T1000 (cell line): ENCODE measurements around the gene ZNF594.
"Not testable (repeated sequence)": the region's sequence is repeated elsewhere in the genome, so short reads cannot be mapped to it uniquely, and the experiment has no call there.

Experiments
- DNase-seq: peaks from one replicate; lab custom pipeline; 2025; ENCODE audit warnings: mixed read lengths; lab: John Stamatoyannopoulos, UW

ZNF594 gene

GRCh38 chr17:5191541-5192417 is at the start of gene ZNF594:
Gene ZNF594, minus strand, starts transcription at chr17:5191868. Its CDS starts 7,612 bp downstream, at chr17:5184256.
- peak; percentile 97 for DNase-seq

- not testable (repeated sequence) for DNase-seq
Observed at GRCh38 chr17:5239769-5240168, 48.1 kb upstream of the ZNF594 start.

- DNase-seq: no peak
Observed at GRCh38 chr17:5238333-5238732, 46.7 kb upstream of the ZNF594 start.

- DNase-seq: no peak
Observed at GRCh38 chr17:5237541-5238016, 45.9 kb upstream of the ZNF594 start.

- no peak for DNase-seq
Observed at GRCh38 chr17:5236938-5237540, 45.4 kb upstream of the ZNF594 start.

- no peak for DNase-seq
Observed at GRCh38 chr17:5234645-5235576, 43.2 kb upstream of the ZNF594 start, which contains the start of gene SCIMP. Gene SCIMP, minus strand, starts transcription at chr17:5234860. Its CDS starts 105 bp downstream, at chr17:5234755.

- DNase-seq: not testable (repeated sequence)
Observed at GRCh38 chr17:5233492-5233891, 41.8 kb upstream of the ZNF594 start.

GRCh38 chr17:5226940-5227878 is 35.5 kb upstream of the ZNF594 start:
- no peak for DNase-seq

GRCh38 chr17:5225668-5226457 is 34.2 kb upstream of the ZNF594 start:
- no peak for DNase-seq

GRCh38 chr17:5221912-5222311 is 30.2 kb upstream of the ZNF594 start:
- DNase-seq: not testable (repeated sequence)

GRCh38 chr17:5220074-5220473 is 28.4 kb upstream of the ZNF594 start:
- no peak for DNase-seq

GRCh38 chr17:5219536-5219935 is 27.9 kb upstream of the ZNF594 start:
- no peak for DNase-seq

- not testable (repeated sequence) for DNase-seq
Observed at GRCh38 chr17:5217562-5217961, 25.9 kb upstream of the ZNF594 start.

- DNase-seq: no peak
Observed at GRCh38 chr17:5211458-5211857, 19.8 kb upstream of the ZNF594 start.

- no peak for DNase-seq
Observed at GRCh38 chr17:5210614-5211252, 19.1 kb upstream of the ZNF594 start.

GRCh38 chr17:5210091-5210490 is 18.4 kb upstream of the ZNF594 start:
- DNase-seq: no peak

GRCh38 chr17:5209396-5209795 is 17.7 kb upstream of the ZNF594 start:
- DNase-seq: no peak

- no peak for DNase-seq
Observed at GRCh38 chr17:5203908-5204294, 12.2 kb upstream of the ZNF594 start.

- peak; percentile 42 for DNase-seq
Observed at GRCh38 chr17:5203178-5203907, 11.7 kb upstream of the ZNF594 start.
